Keratinocyte (primary cell): ENCODE data around the gene CTF1. TPM values are rescaled to one million over a fixed set of nuclear protein-coding genes. Genes with fewer than 3 reads are reported as not detected.

ENCODE experiments used
- DNase-seq: peaks from one replicate; pipeline ENCODE4 v3.0.0-alpha.2; 2011; ENCODE audit warnings: low read depth, missing footprints, low spot score
- FAIRE-seq: peaks from 2 replicates; lab custom pipeline; 2011; peaks lifted over from hg19 to GRCh38; lab: Jason Lieb, UNC
- H2AFZ ChIP-seq: 2 replicates; pipeline ENCODE4 v1.6.0; 2012; ENCODE audit warnings: low read length, control low read depth, inconsistent platforms; ENCODE audit not compliant: control insufficient read depth
- H3K27ac ChIP-seq: 2 replicates; pipeline ENCODE4 v1.5.1; 2011; ENCODE audit warnings: low read length; ENCODE audit not compliant: control insufficient read depth, insufficient read depth
- H3K27me3 ChIP-seq: 3 replicates; pipeline ENCODE4 v1.6.0; 2011; ENCODE audit warnings: low read length; ENCODE audit not compliant: control insufficient read depth, insufficient read depth; ENCODE audit errors: extremely low read depth
- H3K36me3 ChIP-seq, 2 experiments: 2 replicates in 1 of 2; 3 replicates in 1 of 2; pipeline ENCODE4 v1.5.1; 2011; ENCODE audit warnings: low read length in 2 of 2, mild to moderate bottlenecking in 1 of 2; ENCODE audit not compliant: control insufficient read depth in 2 of 2, insufficient read depth in 2 of 2; ENCODE audit errors: extremely low read depth in 1 of 2
- H3K4me1 ChIP-seq: 3 replicates; pipeline ENCODE4 v1.5.1; 2011; ENCODE audit warnings: low read length; ENCODE audit not compliant: control insufficient read depth, insufficient read depth; ENCODE audit errors: extremely low read depth
- H3K4me2 ChIP-seq: 3 replicates; pipeline ENCODE4 v1.6.0; 2011; ENCODE audit warnings: low read depth, low read length; ENCODE audit not compliant: control insufficient read depth, insufficient read depth; ENCODE audit errors: extremely low read depth
- H3K4me3 ChIP-seq, 3 experiments: fragments of 200-600 bp in 1 of 3; sonication (generic) in 1 of 3; 2 replicates in 2 of 3; 3 replicates in 1 of 3; pipeline ENCODE4 v1.5.1; 2011 to 2016; ENCODE audit warnings: low read length in 3 of 3, mild to moderate bottlenecking in 3 of 3, control low read depth in 2 of 3, inconsistent platforms in 1 of 3, low read depth in 1 of 3, mixed read lengths in 1 of 3, mixed run types in 1 of 3, moderate library complexity in 1 of 3; ENCODE audit not compliant: control insufficient read depth in 2 of 3, insufficient read depth in 2 of 3; ENCODE audit errors: extremely low read depth in 1 of 3
- H3K79me2 ChIP-seq: 2 replicates; pipeline ENCODE4 v1.6.0; 2012; ENCODE audit warnings: low read length; ENCODE audit not compliant: control insufficient read depth, insufficient read depth
- H3K9ac ChIP-seq: 3 replicates; pipeline ENCODE4 v1.6.0; 2011; ENCODE audit warnings: low read length; ENCODE audit not compliant: control insufficient read depth, insufficient read depth; ENCODE audit errors: extremely low read depth
- H3K9me1 ChIP-seq: 3 replicates; pipeline ENCODE4 v1.6.0; 2011; ENCODE audit warnings: low read length; ENCODE audit not compliant: control insufficient read depth, insufficient read depth; ENCODE audit errors: extremely low read depth
- H3K9me3 ChIP-seq: 2 replicates; pipeline ENCODE4 v1.5.1; 2012; ENCODE audit warnings: low read depth, low read length; ENCODE audit not compliant: control insufficient read depth
- H4K20me1 ChIP-seq: 3 replicates; pipeline ENCODE4 v1.6.0; 2011; ENCODE audit warnings: low read length; ENCODE audit not compliant: control insufficient read depth, insufficient read depth; ENCODE audit errors: extremely low read depth
- EZH2 ChIP-seq: IDR thresholded peaks from one replicate; pipeline ENCODE4 v1.6.1; 2012; ENCODE audit warnings: inconsistent platforms, mild to moderate bottlenecking, low read length, moderate library complexity
- dilution Hi-C: fragments of 300-500 bp; cut with MboI; formaldehyde crosslinking; loops from one replicate; pipeline ENCODE4 v1.7.0; 2020; ENCODE audit warnings: low sequenced_read_pairs; ENCODE audit not compliant: extremely low pct_ligation_motif_present
- polyA plus RNA-seq, 5 experiments: library from polyadenylated mRNA; depleted of rRNA in 3 of 5; stranded (reverse) in 3 of 5; stranded (forward) in 1 of 5; unstranded in 1 of 5; fragments of >200 nt; gene quantifications; 1 replicate in 1 of 5; 2 replicates in 3 of 5; 3 replicates in 1 of 5; pipeline versions ENCODE4 v1.2.1 to v1.2.3, GENCODE V29; 2011 to 2012; ENCODE audit warnings: missing spikeins in 2 of 5, low read depth in 1 of 5, low replicate concordance in 1 of 5
- small RNA-seq, 3 experiments: library from RNA; depleted of rRNA; stranded (forward); fragments of <200 nt; gene quantifications; one replicate each; pipeline ENCODE3, GENCODE V24; 2012; ENCODE audit warnings: low read depth in 3 of 3, low replicate concordance in 1 of 3; ENCODE audit not compliant: insufficient read length in 3 of 3
- TF ChIP-seq, protein P1 (sequence below), 3 experiments: IDR thresholded peaks in 1 of 3; conservative IDR thresholded peaks in 1 of 3; optimal IDR thresholded peaks in 1 of 3; 2 replicates in 2 of 3; 3 replicates in 1 of 3; pipeline versions ENCODE3 to v1.5.1; 2011; ENCODE audit warnings: low read length in 3 of 3, mild to moderate bottlenecking in 3 of 3, moderate library complexity in 2 of 3, control low read depth in 1 of 3, inconsistent platforms in 1 of 3; ENCODE audit not compliant: insufficient read depth in 2 of 3; ENCODE audit errors: extremely low read depth in 1 of 3

Gene CTF1
- polyA plus RNA-seq, 1 donor (not counting 4 experiments of a cell fraction or from before 2014, with no cell fraction given): 2.1 TPM

DNA sequence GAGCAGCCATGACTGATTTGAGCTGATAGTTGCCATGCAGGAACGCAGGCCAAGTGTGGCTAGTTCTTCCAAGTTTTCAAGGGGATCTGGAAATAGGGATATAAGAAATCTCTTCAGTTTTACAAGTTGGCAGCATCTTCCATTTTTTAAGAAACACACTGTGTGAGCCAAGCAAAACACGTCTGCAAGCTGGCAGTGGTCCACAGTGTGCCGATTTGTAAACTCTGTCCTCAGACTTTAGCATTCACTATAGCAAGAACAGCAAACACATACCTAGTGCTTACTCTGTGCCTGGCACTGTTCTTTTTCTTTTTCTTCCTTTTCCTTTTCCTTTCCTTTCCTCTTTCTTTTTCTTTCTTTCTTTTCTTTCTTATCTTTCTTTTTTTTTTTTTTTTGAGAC, 55.3 kb downstream of the CTF1 start:
- dilution Hi-C loops: no loop called here

DNA sequence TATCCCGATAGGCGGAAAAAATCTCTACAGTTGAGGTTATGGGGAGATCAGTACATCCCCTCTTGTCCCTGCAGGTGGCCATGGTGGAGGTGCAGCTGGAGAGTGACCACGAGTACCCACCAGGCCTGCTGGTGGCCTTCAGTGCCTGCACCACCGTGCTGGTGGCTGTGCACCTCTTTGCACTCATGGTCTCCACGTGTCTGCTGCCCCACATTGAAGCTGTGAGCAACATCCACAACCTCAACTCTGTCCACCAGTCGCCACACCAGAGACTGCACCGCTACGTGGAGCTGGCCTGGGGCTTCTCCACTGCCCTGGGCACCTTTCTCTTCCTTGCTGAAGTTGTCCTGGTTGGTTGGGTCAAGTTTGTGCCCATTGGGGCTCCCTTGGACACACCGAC, 56.7 kb downstream of the CTF1 start:
- no peak for TF ChIP-seq EZH2
- no peaks in the 10 kb centered on the region for H3K9me3 ChIP-seq
- no peak overlapping the region for H2AFZ ChIP-seq
- H3K4me3 ChIP-seq: no peak overlapping the region
- dilution Hi-C loops: no loop called here
- no peaks in the 10 kb centered on the region for H3K9me1 ChIP-seq
- H3K27me3 ChIP-seq: no peaks in the 10 kb centered on the region
- FAIRE-seq: no peak
- H3K4me2 ChIP-seq: no peak overlapping the region
- peaks cover 0 to 3% of the 10 kb centered on the region in 2 experiments for H3K36me3 ChIP-seq
- H3K79me2 ChIP-seq: no peaks in the 10 kb centered on the region
- H4K20me1 ChIP-seq: no peaks in the 10 kb centered on the region
- DNase-seq: no peak
- H3K27ac ChIP-seq: no peak overlapping the region
- H3K4me1 ChIP-seq: peaks cover 24% of the 10 kb centered on the region
- H3K9ac ChIP-seq: no peak overlapping the region

More for the DNA sequence above, 55.3 kb downstream of the CTF1 start:
- Histone ChIP-seq H4K20me1 (no peaks in the 10 kb centered on the region), H2AFZ (no peak overlapping the region), H3K9me1 (no peaks in the 10 kb centered on the region), H3K4me1 (peaks cover 21% of the 10 kb centered on the region), H3K4me3 (no peak overlapping the region), H3K27me3 (no peaks in the 10 kb centered on the region), H3K27ac (no peak overlapping the region), H3K9me3 (no peaks in the 10 kb centered on the region), H3K4me2 (no peak overlapping the region), H3K9ac (no peak overlapping the region), H3K36me3 (peaks cover 3% of the 10 kb centered on the region in 2 experiments), H3K79me2 (no peaks in the 10 kb centered on the region)
- FAIRE-seq: no peak
- DNase-seq: no peak
- no peak for TF ChIP-seq EZH2
- TF ChIP-seq, protein P1, sequence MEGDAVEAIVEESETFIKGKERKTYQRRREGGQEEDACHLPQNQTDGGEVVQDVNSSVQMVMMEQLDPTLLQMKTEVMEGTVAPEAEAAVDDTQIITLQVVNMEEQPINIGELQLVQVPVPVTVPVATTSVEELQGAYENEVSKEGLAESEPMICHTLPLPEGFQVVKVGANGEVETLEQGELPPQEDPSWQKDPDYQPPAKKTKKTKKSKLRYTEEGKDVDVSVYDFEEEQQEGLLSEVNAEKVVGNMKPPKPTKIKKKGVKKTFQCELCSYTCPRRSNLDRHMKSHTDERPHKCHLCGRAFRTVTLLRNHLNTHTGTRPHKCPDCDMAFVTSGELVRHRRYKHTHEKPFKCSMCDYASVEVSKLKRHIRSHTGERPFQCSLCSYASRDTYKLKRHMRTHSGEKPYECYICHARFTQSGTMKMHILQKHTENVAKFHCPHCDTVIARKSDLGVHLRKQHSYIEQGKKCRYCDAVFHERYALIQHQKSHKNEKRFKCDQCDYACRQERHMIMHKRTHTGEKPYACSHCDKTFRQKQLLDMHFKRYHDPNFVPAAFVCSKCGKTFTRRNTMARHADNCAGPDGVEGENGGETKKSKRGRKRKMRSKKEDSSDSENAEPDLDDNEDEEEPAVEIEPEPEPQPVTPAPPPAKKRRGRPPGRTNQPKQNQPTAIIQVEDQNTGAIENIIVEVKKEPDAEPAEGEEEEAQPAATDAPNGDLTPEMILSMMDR (optimal IDR thresholded peaks at IDR 0.05 in 1 of 3, IDR thresholded peaks at IDR 0.05 in 1 of 3, conservative IDR thresholded peaks at IDR 0.05 in 1 of 3; ENCODE audit: extremely low read depth in 1 of 3, insufficient read depth in 2 of 3, low read length in 3 of 3): no peak

Small RNA genes lying within 50 kb of the gene (small RNA-seq; reads per million reads assigned to genes)
- gene AC135048.1: 0 to 0.33 (median 0) reads per million in 3 experiments
- 0 reads per million in 3 experiments for gene MIR4519
- gene MIR762: 0 reads per million in 3 experiments

Other genes starting within 250 kb of the CTF1 start
- 4.3 to 7.4 TPM (median 4.8 TPM) in 3 replicates for gene PRR14, start 245.7 kb upstream of the CTF1 start, polyA plus RNA-seq
- gene FBRS, start 238.2 kb upstream of the CTF1 start, polyA plus RNA-seq: 5.1 to 7.7 TPM (median 7.3 TPM) in 3 replicates
- 1.0 to 4.6 TPM (median 1.4 TPM) in 3 replicates for gene SRCAP, start 197.4 kb upstream of the CTF1 start, polyA plus RNA-seq
- gene PHKG2, start 148.2 kb upstream of the CTF1 start, polyA plus RNA-seq: 28.9 to 40.6 TPM (median 31.8 TPM) in 3 replicates
- 2.2 to 3.0 TPM (median 2.3 TPM) in 3 replicates for gene CFAP119, start 134.6 kb upstream of the CTF1 start, polyA plus RNA-seq
- 45.2 to 59.6 TPM (median 52.7 TPM) in 3 replicates for gene RNF40, start 134.3 kb upstream of the CTF1 start, polyA plus RNA-seq
- 3.6 to 6.0 TPM (median 4.1 TPM) in 3 replicates for gene ZNF629, start 109.4 kb upstream of the CTF1 start, polyA plus RNA-seq
- 18.5 to 22.4 TPM (median 19.2 TPM) in 3 replicates for gene BCL7C, start 2.5 kb upstream of the CTF1 start, polyA plus RNA-seq
- gene FBXL19, start 27.0 kb downstream of the CTF1 start, polyA plus RNA-seq: 9.6 to 15.0 TPM (median 10.2 TPM) in 3 replicates
- gene ORAI3, start 52.5 kb downstream of the CTF1 start, polyA plus RNA-seq: 8.1 to 12.7 TPM (median 10.8 TPM) in 3 replicates
- gene SETD1A, start 61.1 kb downstream of the CTF1 start, polyA plus RNA-seq: 0.94 to 3.7 TPM (median 1.1 TPM) in 3 replicates
- 2.0 to 3.5 TPM (median 2.4 TPM) in 3 replicates for gene HSD3B7, start 88.6 kb downstream of the CTF1 start, polyA plus RNA-seq
- 0.34 to 0.55 TPM (median 0.50 TPM) in 3 replicates for gene STX1B, start 114.0 kb downstream of the CTF1 start, polyA plus RNA-seq
- 43.6 to 51.1 TPM (median 48.3 TPM) in 3 replicates for gene STX4, start 136.9 kb downstream of the CTF1 start, polyA plus RNA-seq
- 5.5 to 9.4 TPM (median 8.3 TPM) in 3 replicates for gene ZNF668, start 177.6 kb downstream of the CTF1 start, polyA plus RNA-seq
- 2.5 to 4.3 TPM (median 2.7 TPM) in 3 replicates for gene ZNF646, start 177.8 kb downstream of the CTF1 start, polyA plus RNA-seq
- 0.50 to 1.2 TPM (median 0.97 TPM) in 3 replicates for gene PRSS53, start 192.3 kb downstream of the CTF1 start, polyA plus RNA-seq
- gene VKORC1, start 198.2 kb downstream of the CTF1 start, polyA plus RNA-seq: 73.6 to 118 TPM (median 96.1 TPM) in 3 replicates
- 17.2 to 35.7 TPM (median 19.9 TPM) in 3 replicates for gene BCKDK, start 211.8 kb downstream of the CTF1 start, polyA plus RNA-seq
- gene KAT8, start 221.1 kb downstream of the CTF1 start, polyA plus RNA-seq: 25.9 to 26.4 TPM (median 26.1 TPM) in 3 replicates
- gene PRSS8, start 239.1 kb downstream of the CTF1 start, polyA plus RNA-seq: 31.2 to 65.3 TPM (median 46.4 TPM) in 3 replicates